HG03460 (cell line): ENCODE data around the gene KIF25.

ENCODE experiments used
- ATAC-seq: cut with Tn5 transposase; IDR thresholded peaks from one replicate; pipeline ENCODE4 v1.9.1; 2021; ENCODE audit not compliant: unreplicated experiment

Gene KIF25

DNA sequence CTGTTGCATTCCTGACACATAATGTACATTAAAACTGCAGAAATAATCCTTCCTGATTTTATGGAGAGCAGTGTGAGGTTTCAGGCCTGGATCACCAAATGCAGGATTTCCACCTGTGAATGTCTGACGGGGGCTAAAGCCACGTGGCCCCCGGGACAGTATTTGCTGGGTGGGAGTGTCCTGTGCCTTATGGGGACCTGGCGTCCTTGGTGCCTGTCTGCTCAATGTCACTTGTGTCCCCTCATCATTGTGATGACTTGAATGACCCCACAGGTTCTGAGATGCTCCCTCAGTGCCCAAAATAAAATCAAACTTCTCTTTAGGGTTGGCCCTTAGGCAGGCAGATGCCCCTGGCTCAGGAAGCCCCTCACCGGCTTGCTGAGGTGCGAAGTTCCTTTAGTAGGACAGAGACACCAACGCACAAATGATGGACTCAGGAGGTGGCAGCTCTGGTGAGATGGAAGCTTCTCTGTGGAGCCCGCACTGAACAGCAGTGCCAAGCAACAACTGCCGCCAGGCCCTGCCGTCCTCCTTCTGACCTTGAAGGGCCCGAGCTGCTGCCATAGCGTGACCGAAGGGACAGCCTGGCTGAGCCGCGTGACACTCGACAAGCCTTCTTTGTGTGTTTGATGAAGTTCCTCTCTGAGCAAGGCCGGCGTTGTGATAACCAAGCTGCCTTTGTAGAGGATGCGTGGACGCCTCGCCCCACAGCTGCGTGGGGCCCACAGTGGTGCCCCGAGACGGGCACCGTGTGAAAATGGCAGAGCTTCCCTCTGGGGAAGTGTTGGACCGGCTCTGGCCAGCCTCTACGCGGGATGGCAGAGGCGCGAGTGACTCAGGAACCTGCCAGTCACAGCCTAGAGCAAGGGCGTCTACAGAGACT, 50.6 kb downstream of the KIF25 start:
- no peak for ATAC-seq

GRCh38 chr6:168048724-168049025, 51.2 kb downstream of the KIF25 start:
- ATAC-seq: no peak

DNA sequence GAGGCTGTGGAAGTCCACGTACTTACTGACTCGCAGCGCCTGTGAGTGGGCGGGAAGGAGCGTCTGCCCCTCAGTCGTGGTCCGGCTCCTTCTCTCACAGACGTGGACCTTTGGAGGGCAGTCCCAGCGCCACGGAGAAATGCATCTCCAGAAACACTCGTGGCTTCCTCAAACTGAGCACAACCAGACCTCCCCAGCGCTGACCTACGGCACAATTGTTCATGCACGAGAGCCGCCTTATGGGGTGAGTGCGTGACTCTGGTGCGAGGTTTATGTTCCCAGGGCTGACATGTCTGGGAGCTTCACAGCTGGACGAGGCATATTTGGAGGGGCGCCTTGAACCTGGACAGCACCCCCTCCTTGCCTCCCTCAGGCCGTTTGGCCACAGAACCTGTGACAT, 51.8 kb downstream of the KIF25 start:
- no peak for ATAC-seq

DNA sequence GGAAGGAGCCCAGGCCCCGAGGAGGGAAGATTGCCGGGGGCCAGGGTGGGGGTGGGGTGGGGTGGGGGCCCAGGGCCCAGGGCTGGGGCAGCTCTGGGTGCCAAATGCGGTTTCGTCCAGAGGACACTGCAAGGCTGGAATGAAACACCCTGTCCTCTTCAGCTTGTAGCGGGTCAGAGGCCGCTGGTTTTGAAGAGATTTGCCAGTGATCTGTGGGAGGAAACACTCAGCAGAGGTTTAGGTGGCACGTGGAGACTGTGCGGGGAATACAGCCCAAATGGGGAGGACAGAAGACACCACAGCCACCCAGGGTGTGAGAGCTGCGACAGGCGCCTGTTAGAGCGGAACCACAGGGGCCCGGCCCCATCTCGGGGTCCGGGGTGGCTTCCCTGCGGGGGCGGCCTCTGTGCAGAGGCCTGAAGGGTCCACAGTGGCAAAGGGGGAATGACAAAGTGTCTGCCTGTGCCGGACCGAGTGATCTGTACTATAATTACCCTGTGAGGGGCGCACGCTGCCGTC, 52.3 kb downstream of the KIF25 start:
- ATAC-seq: no peak

DNA sequence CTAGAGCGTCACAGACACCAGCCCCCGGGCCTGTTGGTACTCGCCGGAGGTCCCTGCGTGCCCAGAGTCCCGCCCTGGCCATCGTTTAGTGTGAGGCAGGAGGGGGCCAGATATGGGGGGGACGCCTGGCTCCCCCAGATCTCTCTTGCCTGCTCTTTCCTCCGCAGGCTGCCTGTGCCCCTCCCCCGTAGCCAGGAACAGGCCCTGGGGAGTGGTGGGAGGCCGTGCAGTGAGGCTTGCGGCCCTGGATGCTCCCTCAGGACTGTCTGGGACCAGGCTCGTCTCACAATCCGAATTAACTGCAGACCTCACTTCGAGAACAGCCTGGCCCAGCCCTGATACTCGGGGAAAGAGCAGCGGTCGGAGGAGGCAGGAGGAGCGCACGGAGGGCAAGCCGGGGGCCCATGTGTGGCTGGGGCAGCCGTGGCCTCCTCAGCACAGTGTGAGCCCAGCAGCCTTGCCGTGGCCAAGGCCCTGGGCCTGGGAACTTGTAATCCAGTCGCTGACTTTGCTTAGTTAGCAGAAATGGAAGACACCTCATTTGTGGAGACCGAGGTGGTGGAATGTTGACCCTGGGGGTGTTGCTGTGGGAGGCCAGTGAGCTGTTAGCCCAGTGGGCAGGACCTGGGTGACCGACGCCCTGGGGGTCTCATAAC, 52.9 kb downstream of the KIF25 start:
- no peak for ATAC-seq

DNA sequence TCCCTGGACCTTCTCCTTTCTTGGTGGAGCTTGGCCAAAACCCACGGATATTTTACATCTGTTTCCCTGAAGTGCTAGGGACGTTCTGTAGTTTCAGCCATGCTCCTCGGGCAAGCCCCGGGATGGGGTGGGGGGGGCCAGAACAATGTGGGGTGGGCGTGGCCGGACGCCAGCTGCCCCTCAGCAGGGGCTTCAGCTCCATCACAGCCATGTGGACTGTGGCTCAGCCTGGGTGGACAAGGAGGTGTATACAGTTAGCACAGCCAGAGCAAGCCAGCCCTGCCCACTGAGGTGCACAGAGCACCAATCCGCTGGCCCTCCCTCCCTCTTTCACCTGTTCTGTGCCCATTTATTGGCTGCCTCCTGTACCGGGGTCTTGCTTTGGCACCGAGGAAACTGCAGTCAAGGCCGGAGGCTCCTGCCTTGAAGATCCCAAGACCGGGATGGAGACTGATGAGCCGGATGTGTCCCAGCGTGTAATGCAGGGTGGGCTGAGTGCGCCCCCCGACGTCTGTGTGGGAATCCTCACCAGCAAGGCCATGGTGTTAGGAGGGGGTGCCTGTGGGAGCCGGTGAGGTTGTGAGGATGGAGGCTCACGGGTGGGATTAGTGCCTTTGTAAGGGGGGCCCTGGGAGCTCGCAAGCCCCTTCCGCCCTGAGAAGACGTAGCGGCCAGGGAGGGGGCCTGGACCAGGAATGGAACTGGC, 53.6 kb downstream of the KIF25 start:
- ATAC-seq: no peak

- ATAC-seq: no peak
Measured at GRCh38 chr6:168051648-168052047, 54.2 kb downstream of the KIF25 start.

GRCh38 chr6:168052291-168052891, 54.9 kb downstream of the KIF25 start:
- ATAC-seq: no peak

- no peak for ATAC-seq
Measured at GRCh38 chr6:168053086-168053956, 55.9 kb downstream of the KIF25 start.

GRCh38 chr6:168053957-168054471, 56.5 kb downstream of the KIF25 start:
- ATAC-seq: no peak

DNA sequence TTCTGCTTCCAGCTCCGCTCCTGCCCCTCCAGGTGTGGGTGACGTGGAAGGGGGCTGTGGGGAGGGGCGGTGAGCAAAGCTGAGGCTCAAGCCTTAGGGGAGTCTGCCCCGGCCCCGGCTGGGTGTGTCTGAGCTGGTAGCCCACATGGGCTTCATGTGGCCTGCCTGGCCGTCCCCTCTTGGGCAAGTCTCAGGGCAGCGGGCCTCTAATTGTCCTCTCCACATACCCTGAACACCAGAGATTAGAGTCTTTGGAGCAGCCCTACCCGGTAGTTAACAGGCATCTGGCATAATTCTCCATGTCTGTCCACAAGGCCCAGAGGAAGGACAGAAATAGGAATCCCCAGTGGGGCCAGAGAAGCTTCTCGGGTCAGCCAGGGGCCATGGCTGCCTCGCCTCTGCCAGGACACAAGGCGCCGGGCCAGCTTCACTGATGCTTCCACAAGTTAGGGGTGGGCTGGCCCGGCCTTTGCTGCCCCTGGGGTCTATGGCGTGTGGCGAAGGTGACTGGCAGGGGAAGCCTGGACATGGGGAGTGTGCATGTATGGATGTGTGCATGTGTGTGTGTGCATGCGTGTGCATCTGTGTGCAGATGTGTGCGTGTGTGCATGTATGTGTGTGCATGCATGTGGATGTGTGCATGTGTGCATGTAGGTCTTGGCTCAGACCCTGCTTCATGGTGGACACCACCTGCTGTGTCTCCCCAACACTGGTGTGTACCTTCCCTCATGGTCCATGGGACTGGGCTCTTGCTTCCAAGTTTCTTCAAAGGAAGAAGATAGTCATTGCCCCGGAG, 57.5 kb downstream of the KIF25 start:
- no peak for ATAC-seq

GRCh38 chr6:168055696-168056489, 58.4 kb downstream of the KIF25 start:
- no peak for ATAC-seq

DNA sequence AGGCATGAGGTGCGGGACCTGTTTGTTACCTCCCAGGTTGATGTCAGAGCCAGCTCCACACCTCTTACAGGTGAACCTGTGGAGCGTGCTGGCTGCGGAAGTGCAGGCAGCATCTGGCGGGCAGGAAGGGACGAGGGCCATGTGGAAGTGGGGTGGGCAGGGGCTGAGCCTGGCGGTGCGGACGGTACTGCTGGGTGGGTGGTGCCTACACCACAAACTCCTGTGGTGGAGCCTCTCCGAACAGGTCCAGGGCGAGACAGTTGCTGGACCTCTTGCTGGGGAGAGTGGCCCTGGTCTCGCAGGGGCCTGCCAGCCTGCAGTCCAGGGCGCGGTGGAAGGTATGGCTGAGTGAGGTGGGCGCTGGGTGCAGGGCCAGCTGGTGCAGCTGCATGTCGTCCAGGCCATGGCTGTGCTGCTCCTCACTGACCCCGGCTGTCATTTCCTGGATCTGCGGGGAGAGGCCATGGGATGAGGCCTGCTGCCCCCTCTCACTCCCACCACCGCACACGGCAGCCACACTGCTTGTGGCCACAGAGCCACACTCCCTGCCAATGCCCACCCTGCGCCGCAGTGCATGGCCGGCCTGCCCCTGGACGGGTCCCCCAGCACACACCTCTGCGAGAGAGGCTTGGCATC, 59.5 kb downstream of the KIF25 start:
- no peak for ATAC-seq

DNA sequence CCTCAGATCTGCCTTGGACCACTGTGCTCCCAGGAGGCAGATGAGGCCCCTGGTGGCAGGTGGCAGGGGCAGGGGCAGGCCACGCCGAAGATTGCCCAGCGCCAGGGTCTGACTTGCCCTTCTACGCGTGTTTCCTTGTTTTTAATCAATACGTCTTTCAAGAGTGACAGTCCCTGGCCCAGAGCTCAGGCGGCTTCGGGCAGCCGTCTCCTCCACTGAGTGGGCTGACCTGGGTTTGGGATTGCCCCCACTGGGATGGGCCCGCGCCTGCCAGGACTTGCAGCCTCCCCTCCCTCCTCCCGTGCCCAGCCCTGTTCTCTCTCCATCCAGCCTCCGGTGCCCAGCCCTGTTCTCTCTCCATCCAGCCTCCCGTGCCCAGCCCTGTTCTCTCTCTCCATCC, 60.4 kb downstream of the KIF25 start:
- no peak for ATAC-seq

GRCh38 chr6:168058691-168059551, 61.5 kb downstream of the KIF25 start:
- ATAC-seq: no peak

DNA sequence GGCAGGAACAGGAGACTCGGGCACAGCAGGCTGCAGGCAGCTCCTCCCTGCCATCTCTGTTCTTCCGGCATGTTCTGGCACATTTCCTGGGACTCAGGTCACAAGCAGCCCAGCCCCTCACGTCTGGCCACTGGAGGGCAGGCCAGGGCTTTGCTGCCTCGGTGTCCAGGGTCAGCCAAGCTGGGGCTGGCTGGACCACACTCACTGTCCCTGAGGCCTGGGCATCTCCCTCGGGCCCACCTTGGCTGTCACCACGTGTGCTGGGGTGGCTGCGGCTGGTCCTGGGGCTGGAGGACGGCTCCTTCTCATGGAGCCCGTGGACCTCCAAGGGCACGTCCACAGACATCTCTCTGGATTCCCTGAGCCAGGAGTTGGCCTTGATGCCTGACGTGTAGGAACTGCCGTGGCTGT, 63.1 kb downstream of the KIF25 start:
- ATAC-seq: no peak
